Mammary microvascular endothelial cell (primary cell): ENCODE measurements around the gene ITGA5. TPM values are rescaled to one million over a fixed set of nuclear protein-coding genes. Genes with fewer than 3 reads are reported as not detected.

Experiments used
- total RNA-seq: library from RNA; depleted of rRNA; stranded (reverse); fragments of >200 nt; gene quantifications from 2 replicates; pipeline ENCODE4 v1.2.3, GENCODE V29; 2015

The ITGA5 gene
- total RNA-seq, result 679 and 715 TPM in 2 replicates

DNA sequence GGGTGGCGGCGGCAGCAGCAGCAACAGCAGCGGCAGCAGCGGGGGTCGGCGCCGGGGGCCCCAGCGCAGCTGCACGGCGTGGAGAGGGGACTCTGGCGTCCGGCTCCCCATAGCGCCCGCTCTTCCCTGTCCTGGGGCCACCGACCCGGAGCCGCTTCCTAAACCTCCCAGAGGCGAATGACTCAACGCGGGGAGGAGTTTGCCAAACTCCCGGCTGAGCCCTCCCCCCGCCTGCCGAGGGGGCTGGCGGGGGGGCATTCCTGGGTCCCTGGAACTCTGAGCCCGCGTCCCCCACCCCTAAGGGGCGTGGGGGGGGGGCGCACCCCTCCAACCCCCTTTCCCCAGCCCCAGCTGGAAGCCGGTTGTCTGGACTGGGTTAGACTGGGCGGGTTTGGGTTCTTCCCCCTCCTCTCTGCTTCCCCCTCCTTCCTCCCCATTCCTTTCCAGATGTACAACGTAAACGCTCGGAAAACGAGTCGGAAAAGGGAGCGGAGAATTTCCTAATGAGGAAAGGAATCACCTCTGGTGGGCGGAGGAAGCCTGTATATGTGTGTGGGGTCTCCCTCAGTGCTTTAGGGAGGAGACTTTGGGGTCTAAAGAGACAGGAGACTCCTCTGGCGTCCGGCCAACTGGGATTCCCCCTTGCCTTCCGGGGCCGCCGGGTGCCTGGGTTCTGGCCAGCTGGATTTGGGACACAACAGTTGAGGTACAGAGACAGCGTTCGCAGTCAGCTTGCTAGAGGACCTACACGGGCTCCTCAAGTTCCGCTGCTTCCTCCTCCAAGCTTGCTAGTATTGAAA lies at the start of gene ITGA5:
ITGA5 (minus strand) TSS at position 179 of the 800 bp plus-strand sequence; CDS start at position 111, 68 bp downstream.

DNA sequence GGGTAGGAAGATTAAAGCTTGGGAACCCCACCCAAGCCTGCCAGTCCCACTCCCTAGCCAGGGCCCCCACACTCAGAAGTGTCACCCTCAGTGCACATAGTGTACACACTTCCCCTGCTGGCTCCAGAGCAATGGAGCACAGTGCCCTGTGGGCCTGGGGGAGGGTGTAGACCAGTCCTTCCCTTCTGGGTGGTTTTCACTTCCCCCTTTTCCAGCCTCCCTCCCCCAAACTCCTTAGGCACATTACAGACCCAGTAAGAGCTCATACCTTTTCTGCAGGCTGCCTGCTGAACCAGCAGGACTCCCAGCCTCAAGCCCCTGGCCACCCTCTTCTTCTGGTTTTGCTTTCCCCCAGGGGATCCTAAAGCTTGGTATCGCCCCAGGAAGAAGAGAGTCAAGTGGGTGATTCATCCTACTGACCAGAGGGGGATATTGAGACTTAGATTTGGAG lies 34.5 kb downstream of the ITGA5 start, which contains the start of gene ZNF385A:
ZNF385A (minus strand) TSS at position 143 of the 451 bp plus-strand sequence. CDS start 219 bp downstream, outside the sequence.

DNA sequence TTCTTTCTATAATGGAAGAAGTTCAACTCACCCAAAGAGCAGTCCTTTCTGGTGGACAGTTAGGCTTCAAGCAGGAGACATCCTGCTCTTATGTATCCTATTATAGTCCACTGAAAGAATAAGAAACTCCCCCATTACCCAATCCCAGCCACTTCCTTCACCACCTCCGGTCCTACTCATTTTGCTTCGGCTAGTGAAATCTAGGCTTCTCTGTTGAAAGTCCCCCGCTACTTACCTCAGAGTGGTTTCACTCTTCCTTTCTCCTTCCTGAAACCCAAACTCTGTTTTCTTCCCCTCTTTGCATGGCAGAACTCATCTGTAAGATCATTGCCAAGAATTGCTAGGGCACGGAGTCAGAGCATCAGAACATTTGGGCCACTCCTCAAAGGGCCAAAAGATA lies 54.7 kb downstream of the ITGA5 start, which contains the start of gene GPR84:
GPR84 (minus strand) TSS at position 74 of the 400 bp plus-strand sequence. CDS start 635 bp downstream, outside the sequence.

Other genes with a start within 250 kb of the ITGA5 start
- 28.0 and 42.6 TPM in 2 replicates for gene SMUG1, start 230.3 kb downstream of the ITGA5 start, total RNA-seq
- 38.4 and 40.4 TPM in 2 replicates for gene CBX5, start 139.1 kb downstream of the ITGA5 start, total RNA-seq
- gene HNRNPA1, start 138.5 kb downstream of the ITGA5 start, total RNA-seq, result 494 and 584 TPM in 2 replicates
- gene NFE2, start 118.3 kb downstream of the ITGA5 start, total RNA-seq, result not detected in 2 replicates
- 138 and 171 TPM in 2 replicates for gene COPZ1, start 94.1 kb downstream of the ITGA5 start, total RNA-seq
- not detected in 2 replicates for gene GPR84, start 54.8 kb downstream of the ITGA5 start, total RNA-seq
- gene ZNF385A, start 34.5 kb downstream of the ITGA5 start, total RNA-seq, result 1.00 and 3.1 TPM in 2 replicates
- gene GTSF1, start 54.3 kb upstream of the ITGA5 start, total RNA-seq, result not detected in 2 replicates
- not detected in 2 replicates for gene NCKAP1L, start 78.5 kb upstream of the ITGA5 start, total RNA-seq
- gene PDE1B, start 130.3 kb upstream of the ITGA5 start, total RNA-seq, result not detected in 2 replicates
- not detected in 2 replicates for gene PPP1R1A, start 169.4 kb upstream of the ITGA5 start, total RNA-seq
- not detected in 2 replicates for gene LACRT, start 215.6 kb upstream of the ITGA5 start, total RNA-seq
- not detected in 2 replicates for gene DCD, start 229.1 kb upstream of the ITGA5 start, total RNA-seq